Gastroesophageal sphincter (tissue), 4 donors: ENCODE results near the gene BTBD1. TPM values are rescaled to one million over a fixed set of nuclear protein-coding genes. Genes with fewer than 3 reads are reported as not detected.

Experiments
- ATAC-seq: fragments of 150-250 bp; one replicate; pipeline ENCODE4 v1.9.1; 2016; ENCODE audit warnings: mild to moderate bottlenecking, moderate library complexity
- H3K27ac ChIP-seq, 4 donors: fragments of 200-600 bp; sonication (generic) in 3 of 4; 1 replicate in 3 of 4; 2 replicates in 1 of 4; pipeline ENCODE4 v1.5.1; 2016 to 2019
- H3K27me3 ChIP-seq: fragments of 200-600 bp; sonication (generic); one replicate; pipeline ENCODE4 v1.5.1; 2019
- H3K36me3 ChIP-seq, 2 donors: fragments of 200-600 bp; sonication (generic); one replicate each; pipeline ENCODE4 v1.5.1; 2019; ENCODE audit warnings: control low read depth in 1 of 2
- H3K4me1 ChIP-seq, 3 donors: fragments of 200-600 bp; sonication (generic); 1 replicate in 2 of 3; 2 replicates in 1 of 3; pipeline ENCODE4 v1.5.1; 2016 to 2019; ENCODE audit warnings: control low read depth in 2 of 3
- H3K4me3 ChIP-seq, 2 donors: fragments of 200-600 bp; sonication (generic); one replicate each; pipeline ENCODE4 v1.5.1; 2019; ENCODE audit warnings: mild to moderate bottlenecking in 1 of 2, moderate library complexity in 1 of 2
- H3K9me3 ChIP-seq, 3 donors: fragments of 200-600 bp; sonication (generic); one replicate each; pipeline ENCODE4 v1.5.1; 2017 to 2019; ENCODE audit warnings: control low read depth in 2 of 3
- CTCF ChIP-seq, 4 experiments: fragments of 200-600 bp in 2 of 4; fragments of 450-650 bp in 2 of 4; sonication (generic) in 1 of 4; IDR thresholded peaks; one replicate each; pipeline ENCODE4 v1.5.1; 2017 to 2019; ENCODE audit warnings: antibody characterized with exemption in 4 of 4, mild to moderate bottlenecking in 2 of 4, moderate library complexity in 2 of 4
- EP300 ChIP-seq: sonication (generic); formaldehyde crosslinking; IDR thresholded peaks from one replicate; pipeline ENCODE4 v1.6.1; 2017; ENCODE audit warnings: antibody characterized with exemption, mild to moderate bottlenecking
- POLR2A ChIP-seq, 2 donors: fragments of 450-650 bp; IDR thresholded peaks; one replicate each; pipeline ENCODE4 v1.6.1; 2017; ENCODE audit warnings: antibody characterized with exemption in 2 of 2, mild to moderate bottlenecking in 2 of 2, moderate library complexity in 1 of 2
- POLR2AphosphoS5 ChIP-seq: sonication (generic); formaldehyde crosslinking; IDR thresholded peaks from one replicate; pipeline ENCODE4 v1.6.1; 2017; ENCODE audit warnings: antibody characterized with exemption
- WGBS, 2 donors: methylation state at CpG; one replicate each; pipeline ENCODE4 v1.1.5; 2018; ENCODE audit warnings: low coverage in 1 of 2; 5-methylcytosine and 5-hydroxymethylcytosine counted together
- total RNA-seq, 4 donors: library from RNA; depleted of rRNA; stranded (reverse); fragments of >200 nt; gene quantifications; one replicate each; pipeline ENCODE4 v1.1.0, GENCODE V29; 2016

Gene BTBD1
- total RNA-seq, 4 donors from 2014 or later = 48.6 to 69.6 (median 60.5) TPM

DNA sequence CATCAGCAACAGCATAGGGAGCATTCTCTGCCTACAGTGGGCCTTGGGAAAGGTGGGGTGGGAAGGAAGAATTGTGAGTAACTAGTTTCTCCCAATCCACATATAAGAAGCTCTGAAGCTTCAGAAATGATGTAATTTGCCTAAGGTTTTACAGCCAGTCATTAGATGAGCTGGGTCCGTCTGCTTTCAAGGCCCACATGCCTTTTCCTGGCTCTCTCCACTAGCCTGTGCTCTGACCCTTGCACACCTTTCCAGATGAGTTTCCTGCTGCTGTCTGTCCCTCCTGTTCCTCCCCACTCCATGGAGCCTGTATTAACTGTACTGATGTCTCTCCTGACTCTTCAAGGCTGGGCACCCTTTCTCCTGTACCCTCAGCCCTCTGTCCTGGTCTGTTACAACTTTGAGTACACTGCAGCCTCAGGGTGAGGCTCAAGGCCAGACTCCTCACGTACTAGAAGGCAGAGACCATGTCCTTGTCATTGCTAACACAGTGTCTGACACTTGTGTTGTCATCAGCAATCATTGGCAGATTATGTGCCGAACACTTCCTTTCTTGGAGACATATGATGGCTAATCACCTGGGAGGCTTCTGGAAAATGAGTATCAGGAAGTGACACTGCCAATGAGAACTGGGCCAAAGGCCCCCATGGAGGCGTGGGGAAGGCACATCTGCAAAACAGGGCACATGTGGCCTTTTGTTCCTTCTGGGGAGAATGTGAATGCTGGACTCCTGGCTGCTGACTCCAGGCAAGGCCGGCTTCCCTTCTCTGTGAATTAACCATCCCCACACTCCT is 47.0 kb upstream of the BTBD1 start:
- Histone ChIP-seq H3K27me3 (peaks cover 21% of the 10 kb centered on the region), H3K4me3 (no peak overlapping the region), H3K36me3 (peaks cover 0 to 18% of the 10 kb centered on the region in 2 donors), H3K4me1 (no peaks in the 10 kb centered on the region), H3K9me3 (no peaks in the 10 kb centered on the region), H3K27ac (peak overlapping the region in 3 of 4 donors; percentile 24 to 60 (median 47))
- no peak for ATAC-seq
- 76 to 83% methylated on average over 3 to 4 of the region's 5 CpGs for WGBS, 2 donors
- TF ChIP-seq CTCF (IDR thresholded peaks at IDR 0.05) (no peak), POLR2A (IDR thresholded peaks at IDR 0.05) (no peak), POLR2AphosphoS5 (no peak), EP300 (no peak)

DNA sequence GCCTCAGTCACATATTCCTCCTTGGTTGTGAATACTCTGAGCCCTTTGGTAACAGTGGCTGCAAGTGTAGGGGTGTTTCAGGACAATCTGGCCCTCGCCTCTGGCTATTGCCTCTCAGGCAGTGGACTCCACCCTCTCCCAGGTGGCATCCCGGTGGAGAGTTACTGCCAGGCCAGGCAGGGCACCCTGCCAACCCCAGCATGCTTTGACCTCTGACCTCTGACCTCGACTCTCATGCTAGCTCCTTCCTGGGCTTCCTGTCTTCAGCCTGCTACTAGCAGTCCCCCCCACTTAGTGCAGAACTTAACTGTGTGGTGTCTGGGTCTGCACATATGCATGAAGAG is 45.9 kb upstream of the BTBD1 start:
- peaks cover 32% of the 10 kb centered on the region for H3K27me3 ChIP-seq
- TF ChIP-seq CTCF (IDR thresholded peaks at IDR 0.05) (no peak), POLR2AphosphoS5 (no peak), POLR2A (IDR thresholded peaks at IDR 0.05) (no peak), EP300 (no peak)
- no peaks in the 10 kb centered on the region for H3K9me3 ChIP-seq
- peaks cover 0 to 6% (median under 1%) of the 10 kb centered on the region in 3 donors for H3K4me1 ChIP-seq
- 67% methylated on average over 1 of the region's 3 CpGs; no CpG with 5 or more reads in 1 of the 2 donors for WGBS, 2 donors
- H3K27ac ChIP-seq = peak overlapping the region in 3 of 4 donors; percentile 24 to 60 (median 47)
- no peak for ATAC-seq
- no peak overlapping the region for H3K4me3 ChIP-seq
- H3K36me3 ChIP-seq = peaks cover 0 to 18% of the 10 kb centered on the region in 2 donors

GRCh38 chr15:83112233-83112955 is 45.3 kb upstream of the BTBD1 start:
- TF ChIP-seq EP300 = no peak
- Histone ChIP-seq H3K9me3 (no peaks in the 10 kb centered on the region), H3K27ac (peak overlapping the region in 3 of 4 donors; percentile 35 to 63 (median 47)), H3K4me3 (no peak overlapping the region), H3K4me1 (peaks cover 0 to 11% (median 5%) of the 10 kb centered on the region in 3 donors), H3K36me3 (peaks cover 0 to 18% of the 10 kb centered on the region in 2 donors), H3K27me3 (peaks cover 38% of the 10 kb centered on the region)
- 64 to 65% methylated on average over 7 to 8 of the region's 8 CpGs for WGBS, 2 donors
- peak; percentile 53 for ATAC-seq

DNA sequence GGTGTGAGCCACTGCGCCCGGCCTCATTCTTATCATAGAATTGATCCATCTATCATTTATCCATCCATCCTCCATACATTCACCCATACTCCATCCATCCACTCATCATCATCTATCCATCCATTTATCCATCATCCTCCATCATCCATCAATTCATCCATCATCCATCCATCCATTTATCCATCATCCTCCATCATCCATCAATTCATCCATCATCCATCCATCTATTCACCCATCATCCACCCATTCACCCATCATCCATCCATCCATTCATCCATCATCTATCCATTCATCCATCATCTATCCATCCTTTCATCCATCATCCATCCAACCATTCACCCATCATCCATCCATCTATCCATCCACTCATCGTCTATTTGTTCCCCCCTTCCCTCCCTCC is 44.1 kb upstream of the BTBD1 start:
- Histone ChIP-seq H3K27ac (peak overlapping the region in 1 of 4 donors; percentile 63), H3K36me3 (peaks cover 0 to 18% of the 10 kb centered on the region in 2 donors), H3K4me3 (no peak overlapping the region), H3K9me3 (no peaks in the 10 kb centered on the region), H3K4me1 (peaks cover 0 to 21% (median 5%) of the 10 kb centered on the region in 3 donors), H3K27me3 (peaks cover 49% of the 10 kb centered on the region)
- WGBS, 2 donors = 85 to 97% methylated on average over 3 of the region's 3 CpGs
- TF ChIP-seq EP300 = no peak
- TF ChIP-seq POLR2A (IDR thresholded peaks at IDR 0.05) = no peak
- no peak for TF ChIP-seq POLR2AphosphoS5
- no peak for TF ChIP-seq CTCF (IDR thresholded peaks at IDR 0.05)
- no peak for ATAC-seq

DNA sequence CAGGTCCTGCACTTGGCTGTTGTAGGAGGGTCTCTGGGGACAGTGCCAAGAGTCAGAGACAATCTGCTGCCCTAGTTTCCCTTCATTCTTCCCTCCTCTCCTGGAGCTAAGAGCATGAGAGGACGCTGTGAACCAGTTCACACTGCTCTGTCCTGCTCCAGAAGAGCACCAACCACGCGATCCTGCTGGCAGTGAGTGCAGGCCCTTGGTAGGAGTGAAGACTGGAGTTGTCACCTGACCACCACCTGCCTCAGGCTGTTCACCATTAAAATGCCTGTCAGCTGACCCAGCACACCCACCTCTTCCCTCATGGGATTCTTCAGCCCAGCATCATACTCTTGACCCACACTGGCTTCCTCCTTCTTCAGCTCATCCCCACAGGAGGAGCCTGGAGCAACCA is 43.3 kb upstream of the BTBD1 start:
- no peaks in the 10 kb centered on the region for H3K9me3 ChIP-seq
- no peak for ATAC-seq
- H3K4me1 ChIP-seq = peaks cover 0 to 21% (median 5%) of the 10 kb centered on the region in 3 donors
- TF ChIP-seq POLR2AphosphoS5 (no peak), EP300 (no peak), POLR2A (IDR thresholded peaks at IDR 0.05) (no peak), CTCF (IDR thresholded peaks at IDR 0.05) (no peak)
- peaks cover 56% of the 10 kb centered on the region for H3K27me3 ChIP-seq
- no peak overlapping the region for H3K27ac ChIP-seq
- H3K36me3 ChIP-seq = peaks cover 0 to 15% of the 10 kb centered on the region in 2 donors
- 100% methylated on average over 1 of the region's 3 CpGs; no CpG with 5 or more reads in 1 of the 2 donors for WGBS, 2 donors
- no peak overlapping the region for H3K4me3 ChIP-seq
